Measurements from ENCODE around the gene PRDM16. TPM values are rescaled to one million over a fixed set of nuclear protein-coding genes. Genes with fewer than 3 reads are reported as not detected.

PRDM16 gene
- total RNA-seq, 1 experiment from 2014 or later = 0.17 TPM

- Histone ChIP-seq H3K23me2 (ENCODE audit: insufficient read length, low read depth, low read length, poor library complexity, severe bottlenecking) (no peaks in the 10 kb centered on the region), H2AFZ (ENCODE audit: low read length) (no peak overlapping the region), H3K4me2 (ENCODE audit: insufficient read depth, insufficient read length, low read length) (no peak overlapping the region), H2AK5ac (ENCODE audit: insufficient read length, low read length) (no peak overlapping the region), H2BK20ac (ENCODE audit: low read depth, low read length, poor library complexity, severe bottlenecking) (no peak overlapping the region), H2BK12ac (ENCODE audit: insufficient read length, low read depth, low read length) (no peak overlapping the region), H3K56ac (ENCODE audit: insufficient read length, low read depth, low read length) (no peak overlapping the region), H4K5ac (ENCODE audit: insufficient read length, low read depth, low read length) (no peak overlapping the region), H4K20me1 (ENCODE audit: control insufficient read depth, insufficient read depth, insufficient read length) (no peaks in the 10 kb centered on the region), H3K27me3 (ENCODE audit: insufficient read depth, low read length) (no peaks in the 10 kb centered on the region), H3K18ac (ENCODE audit: insufficient read length, low read depth, low read length) (no peak overlapping the region), H2BK5ac (ENCODE audit: insufficient read length, low read length) (no peak overlapping the region), H3K14ac (ENCODE audit: insufficient read depth, low read length) (no peak overlapping the region), H3K4ac (ENCODE audit: low read depth, low read length) (no peak overlapping the region), H4K8ac (replicated peaks; ENCODE audit: insufficient read length, low read depth, low read length) (no peak overlapping the region), H3T11ph (ENCODE audit: low read length) (no peak overlapping the region), H3K79me2 (ENCODE audit: insufficient read depth, low read length) (no peaks in the 10 kb centered on the region), H3K9ac (ENCODE audit: extremely low read depth, insufficient read length, low read length) (no peak overlapping the region), H4K91ac (ENCODE audit: insufficient read length, low read depth, low read length) (no peak overlapping the region), H2BK120ac (ENCODE audit: low read depth, low read length, poor library complexity, severe bottlenecking) (no peak overlapping the region), H3K79me1 (ENCODE audit: insufficient read depth, low read depth, low read length, poor library complexity, severe bottlenecking) (no peaks in the 10 kb centered on the region), H3K9me3 (ENCODE audit: control insufficient read depth, low read depth, low read length) (peaks cover 15% of the 10 kb centered on the region), H3K4me1 (ENCODE audit: insufficient read depth, low read length) (no peaks in the 10 kb centered on the region), H3K23ac (ENCODE audit: insufficient read length, low read depth, low read length) (no peak overlapping the region), H2BK15ac (ENCODE audit: low read depth, low read length) (no peak overlapping the region), H3K27ac (ENCODE audit: insufficient read length, low read depth, low read length) (no peak overlapping the region)
- Mint-ChIP-seq H3K9me3 (peaks cover 4 to 55% of the 10 kb centered on the region in 2 experiments), H3K4me1 (no peaks in the 10 kb centered on the region), H3K36me3 (ENCODE audit: insufficient read depth in 1 of 3, low read depth in 3 of 3) (peaks cover 0 to 10% (median 0%) of the 10 kb centered on the region in 3 experiments; a peak in 3 of 7 replicates), H3K27me3 (ENCODE audit: low read depth) (peaks cover 16% of the 10 kb centered on the region), H3K27ac (no peak overlapping the region), H3K4me3 (no peak overlapping the region)
- no CpG with 5 or more reads among the region's 2 CpGs for WGBS (ENCODE audit: extremely low coverage, insufficient read length, low lambda C conversion rate)
- DNase-seq = peak; percentile 8
- no peak for TF ChIP-seq CTCF (conservative IDR thresholded peaks at IDR 0.05)
Observed at GRCh38 chr1:3049905-3050304, 19.1 kb upstream of the PRDM16 start.

Measured in H9 (cell line).